HepG2 (cell line): Measurements from ENCODE around the gene SSTR5. TPM values are rescaled to one million over a fixed set of nuclear protein-coding genes. Genes with fewer than 3 reads are reported as not detected.

Experiments used
- ATAC-seq: fragments of 200-7000 bp; cut with Tn5 transposase; 3 replicates; pipeline ENCODE4 v1.9.1; 2020; ENCODE audit warnings: mild to moderate bottlenecking, moderate library complexity
- BruUV-seq: library from RNA; stranded (reverse); fragments of 400-500 nt; replicated peaks from 2 replicates; lab custom pipeline; 2021; lab: Mats Ljungman, UMichigan
- CTCF ChIA-PET: fragments of 300-600 bp; formaldehyde crosslinking; extraction: SDS; loops from one replicate; lab custom pipeline; 2021; ENCODE audit warnings: low total read pairs, inconsistent platforms, low intra/inter-chr PET ratio; lab: Yijun Ruan, JAX
- POLR2A ChIA-PET: fragments of 350-600 bp; sonication (Branson Sonifier 250); formaldehyde crosslinking; loops from one replicate; lab custom pipeline; 2020; ENCODE audit warnings: antibody characterized with exemption, inconsistent platforms; lab: Yijun Ruan, JAX
- DNase-seq: peaks from one replicate; pipeline ENCODE4 v3.0.0-alpha.2; 2015; ENCODE audit warnings: low spot score
- FAIRE-seq: peaks from 3 replicates; lab custom pipeline; 2011; peaks lifted over from hg19 to GRCh38; lab: Jason Lieb, UNC
- H2AFZ ChIP-seq: one replicate; pipeline ENCODE4 v1.6.1; 2011; ENCODE audit warnings: low read length, inconsistent platforms
- H3K27ac ChIP-seq: fragments of 300-600 bp; 3 replicates; pipeline ENCODE4 v1.8.0; 2011; ENCODE audit warnings: mixed run types, mild to moderate bottlenecking, mixed read lengths, low read length, inconsistent platforms; ENCODE audit not compliant: insufficient read depth; ENCODE audit errors: extremely low read length
- H3K27me3 ChIP-seq, 2 experiments: fragments of 200-600 bp in 1 of 2; 2 replicates in 1 of 2; 3 replicates in 1 of 2; pipeline versions ENCODE4 v1.6.0 to v1.8.0; 2011; ENCODE audit warnings: low read length in 2 of 2, mild to moderate bottlenecking in 2 of 2, moderate library complexity in 2 of 2, inconsistent platforms in 1 of 2; ENCODE audit not compliant: insufficient read depth in 2 of 2, control insufficient read depth in 1 of 2
- H3K36me3 ChIP-seq, 2 experiments: fragments of 200-600 bp in 1 of 2; replicated peaks in 1 of 2; 2 replicates in 1 of 2; 3 replicates in 1 of 2; pipeline versions ENCODE4 v1.5.1 to v1.8.0; 2011; ENCODE audit warnings: low read length in 2 of 2, inconsistent platforms in 1 of 2; ENCODE audit not compliant: insufficient read depth in 2 of 2, control insufficient read depth in 1 of 2
- H3K4me1 ChIP-seq: 2 replicates; pipeline ENCODE4 v1.5.1; 2012; ENCODE audit warnings: low read length, inconsistent platforms; ENCODE audit not compliant: insufficient read depth
- H3K4me2 ChIP-seq: 2 replicates; pipeline ENCODE4 v1.6.0; 2011; ENCODE audit warnings: low read depth, low read length, inconsistent platforms
- H3K4me3 ChIP-seq, 3 experiments: fragments of 200-600 bp in 1 of 3; sonication (generic), shearing (Covaris generic) in 1 of 3; replicated peaks in 1 of 3; 2 replicates each; pipeline ENCODE4 v1.5.1; 2011 to 2016; ENCODE audit warnings: low read length in 3 of 3, inconsistent platforms in 2 of 3, low read depth in 2 of 3, mild to moderate bottlenecking in 2 of 3, control low read depth in 1 of 3, mixed read lengths in 1 of 3; ENCODE audit not compliant: insufficient read depth in 1 of 3
- H3K79me2 ChIP-seq: one replicate; pipeline ENCODE4 v1.6.1; 2011; ENCODE audit warnings: low read length, inconsistent platforms; ENCODE audit not compliant: insufficient read depth
- H3K9ac ChIP-seq: 2 replicates; pipeline ENCODE4 v1.6.0; 2011; ENCODE audit warnings: mild to moderate bottlenecking, low read depth, low read length, inconsistent platforms; ENCODE audit not compliant: insufficient read depth
- H3K9me3 ChIP-seq: 2 replicates; pipeline ENCODE4 v1.5.1; 2012; ENCODE audit warnings: mild to moderate bottlenecking, low read length
- H4K20me1 ChIP-seq: 2 replicates; pipeline ENCODE4 v1.6.0; 2011; ENCODE audit warnings: inconsistent platforms, mild to moderate bottlenecking, low read length, moderate library complexity; ENCODE audit not compliant: insufficient read depth
- DPF2 ChIP-seq: sonication (generic); formaldehyde crosslinking; IDR thresholded peaks from 2 replicates; pipeline ENCODE4 v1.4.0; 2020; ENCODE audit warnings: mild to moderate bottlenecking, low read depth, missing genetic modification reagents, borderline replicate concordance
- HNF4A ChIP-seq: sonication (generic); formaldehyde crosslinking; IDR thresholded peaks from 2 replicates; pipeline ENCODE4 v1.4.0; 2020; ENCODE audit warnings: missing genetic modification reagents
- ISL2 ChIP-seq: sonication (generic); formaldehyde crosslinking; IDR thresholded peaks from 2 replicates; pipeline ENCODE4 v1.5.0; 2020; ENCODE audit warnings: missing genetic modification reagents
- NRL ChIP-seq: sonication (generic); formaldehyde crosslinking; IDR thresholded peaks from 2 replicates; pipeline ENCODE4 v1.5.0; 2020; ENCODE audit warnings: missing genetic modification reagents, mild to moderate bottlenecking, moderate library complexity, borderline replicate concordance
- PPARG ChIP-seq: conservative IDR thresholded peaks from 2 replicates; pipeline ENCODE4 v1.6.1; 2016; ENCODE audit warnings: missing biosample characterization, missing genetic modification reagents
- SMYD3 ChIP-seq: sonication (generic); formaldehyde crosslinking; IDR thresholded peaks from 2 replicates; pipeline ENCODE4 v1.8.1; 2023; ENCODE audit warnings: mild to moderate bottlenecking, missing genetic modification reagents
- SNAPC2 ChIP-seq: sonication (generic); formaldehyde crosslinking; IDR thresholded peaks from 2 replicates; pipeline ENCODE4 v1.8.1; 2022; ENCODE audit warnings: mild to moderate bottlenecking, missing genetic modification reagents
- ZFP36L1 ChIP-seq: sonication (generic); formaldehyde crosslinking; IDR thresholded peaks from 2 replicates; pipeline ENCODE4 v1.8.0; 2022; ENCODE audit warnings: mild to moderate bottlenecking, missing genetic modification reagents, moderate library complexity
- ZNF740 ChIP-seq: sonication (generic); formaldehyde crosslinking; IDR thresholded peaks from 2 replicates; pipeline ENCODE4 v1.4.0; 2020; ENCODE audit warnings: missing genetic modification reagents
- WGBS: methylation state at CpG from one replicate; pipeline ENCODE4 v1.1.6; 2017; ENCODE audit warnings: low lambda C conversion rate; 5-methylcytosine and 5-hydroxymethylcytosine counted together
- in situ Hi-C: cut with HindIII; loops from 2 replicates; pipeline ENCODE4 v1.10.0; 2017; ENCODE audit warnings: low pct_unique_long_range_greater_than_20kb; ENCODE audit not compliant: extremely low pct_ligation_motif_present
- intact Hi-C: fragments of 100-400 bp; cut with micrococcal nuclease; formaldehyde crosslinking; loops from one replicate; pipeline ENCODE4 v1.10.0; 2022; ENCODE audit not compliant: unreplicated experiment
- polyA plus RNA-seq, 8 experiments: library from polyadenylated mRNA; depleted of rRNA in 3 of 8; stranded (reverse) in 7 of 8; unstranded in 1 of 8; fragments of >200 nt; fragmentation: Illumina TruSeq in 4 of 8; extraction: Trizol in 4 of 8; gene quantifications; 2 replicates each; pipeline versions ENCODE4 v1.2.1 to v1.2.3, GENCODE V29; 2011 to 2016; ENCODE audit warnings: low read depth in 4 of 8, missing spikeins in 1 of 8, mixed read lengths in 1 of 8; ENCODE audit not compliant: insufficient read depth in 1 of 8
- total RNA-seq, 5 experiments: library from RNA; depleted of rRNA; stranded (reverse); fragments of >200 nt; fragmentation: Illumina TruSeq; extraction: Trizol; gene quantifications; 2 replicates each; pipeline ENCODE4 v1.2.3, GENCODE V29; 2016; ENCODE audit warnings: low read depth in 1 of 5

SSTR5 gene
- total and polyA plus RNA-seq, 2 of the 13 experiments (the other 11 are each of a cell fraction or from before 2014, with no cell fraction given): 0.20 to 0.49 TPM

- Histone ChIP-seq H3K4me3 (0 out of 6 replicates have a peak overlapping the region, but pooled peaks of 1 of the 3 experiments have one; percentile 10), H3K4me2 (no peak overlapping the region), H3K27ac (no peak overlapping the region), H3K9me3 (peaks cover 5% of the 10 kb centered on the region), H3K36me3 (no peaks in the 10 kb centered on the region), H2AFZ (no peak overlapping the region), H3K4me1 (peaks cover 80% of the 10 kb centered on the region), H4K20me1 (no peaks in the 10 kb centered on the region), H3K27me3 (peaks cover 1 to 21% of the 10 kb centered on the region in 2 experiments; a peak in 2 of 5 replicates), H3K9ac (no peak overlapping the region), H3K79me2 (no peaks in the 10 kb centered on the region)
- ChIA-PET CTCF (no interaction called here), POLR2A (interaction anchor here (3.6 kb wide), 1 partner anchor 11 kb away, joined by 14 read pairs; no protein-coding TSS in a partner anchor)
- intact Hi-C loops (no loop called here), in situ Hi-C loops (no loop called here)
- BruUV-seq: no TSS peak
- no peak for DNase-seq
- TF ChIP-seq ZFP36L1 (CRISPR knock-in tag): no peak
- no peak for TF ChIP-seq SMYD3 (CRISPR knock-in tag)
- TF ChIP-seq ZNF740 (CRISPR knock-in tag): 0 out of 2 replicates have a peak, but pooled peaks have one; percentile 9
- no peak for TF ChIP-seq NRL (CRISPR knock-in tag)
- no peak for TF ChIP-seq PPARG
- TF ChIP-seq DPF2 (CRISPR knock-in tag): no peak
- no peak for TF ChIP-seq SNAPC2
- no peak for TF ChIP-seq HNF4A (CRISPR knock-in tag)
- TF ChIP-seq ISL2 (CRISPR knock-in tag): no peak
- no peak for ATAC-seq
- 86% methylated on average over 20 of the region's 45 CpGs for WGBS
- FAIRE-seq: no peak
Measured at GRCh38 chr16:1079786-1080525, 7.4 kb downstream of the SSTR5 start.
